Lung (tissue), 12 donors: ENCODE results near the gene CTDSPL. TPM values are rescaled to one million over a fixed set of nuclear protein-coding genes. Genes with fewer than 3 reads are reported as not detected.

ENCODE experiments used
- ATAC-seq: fragments of 200-7000 bp; cut with Tn5 transposase; one replicate; pipeline ENCODE4 v1.9.1; 2020; ENCODE audit warnings: moderate number of reproducible peaks; ENCODE audit not compliant: insufficient read depth, low FRiP score
- DNase-seq, 3 donors: peaks; one replicate each; pipeline ENCODE4 v3.0.0-alpha.2; 2013 to 2017
- H3K27ac ChIP-seq, 2 donors: one replicate each; pipeline ENCODE4 v1.5.1; 2013; ENCODE audit warnings: mild to moderate bottlenecking in 2 of 2, moderate library complexity in 2 of 2, control low read depth in 1 of 2, inconsistent platforms in 1 of 2, low read depth in 1 of 2, low read length in 1 of 2
- H3K27me3 ChIP-seq, 3 donors: one replicate each; pipeline ENCODE4 v1.5.1; 2013; ENCODE audit warnings: low read length in 2 of 3; ENCODE audit not compliant: control insufficient read depth in 3 of 3, insufficient read depth in 3 of 3
- H3K36me3 ChIP-seq, 4 donors: one replicate each; pipeline ENCODE4 v1.5.1; 2013; ENCODE audit warnings: low read length in 4 of 4, mild to moderate bottlenecking in 1 of 4, moderate library complexity in 1 of 4; ENCODE audit not compliant: control insufficient read depth in 4 of 4, insufficient read depth in 4 of 4
- H3K4me1 ChIP-seq, 5 donors: one replicate each; pipeline ENCODE4 v1.5.1; 2013; ENCODE audit warnings: low read length in 5 of 5, mild to moderate bottlenecking in 2 of 5, moderate library complexity in 1 of 5; ENCODE audit not compliant: control insufficient read depth in 5 of 5, insufficient read depth in 5 of 5
- H3K4me3 ChIP-seq: one replicate; pipeline ENCODE4 v1.5.1; 2013; ENCODE audit warnings: mild to moderate bottlenecking, control low read depth, moderate library complexity
- H3K9ac ChIP-seq, 2 donors: one replicate each; pipeline ENCODE4 v1.5.1; 2013; ENCODE audit warnings: low read length in 2 of 2, control low read depth in 1 of 2; ENCODE audit not compliant: insufficient read depth in 1 of 2
- H3K9me3 ChIP-seq, 4 donors: one replicate each; pipeline ENCODE4 v1.5.1; 2013; ENCODE audit warnings: low read length in 3 of 4, mild to moderate bottlenecking in 1 of 4, moderate library complexity in 1 of 4; ENCODE audit not compliant: control insufficient read depth in 4 of 4, insufficient read depth in 3 of 4
- WGBS, 2 donors: extraction: QIAGEN DNeasy Blood & Tissue Kit; methylation state at CpG; one replicate each; pipeline ENCODE4 v1.1.7; 2013; 5-methylcytosine and 5-hydroxymethylcytosine counted together
- polyA plus RNA-seq, 2 donors: library from polyadenylated mRNA; stranded (reverse); fragments of 200-250 nt; gene quantifications; one replicate each; pipeline ENCODE4 v1.2.1, GENCODE V29; 2013
- total RNA-seq, 2 donors: library from RNA; depleted of rRNA in 1 of 2; stranded (reverse); fragments of >200 nt in 1 of 2; gene quantifications; one replicate each; pipeline ENCODE4 v1.2.1, GENCODE V29; 2014 to 2021
- TF ChIP-seq, protein P1 (sequence below): IDR thresholded peaks from 2 replicates; pipeline ENCODE4 v1.5.1; 2012; ENCODE audit warnings: mild to moderate bottlenecking; ENCODE audit errors: control extremely low read depth, extremely low read depth
- donor health status: control.
- donor health status: control.
- donor health status: Bipolar disorder and iron deficiency.
- donor health status: healthy.
- donor health status: DM: yes; HTN: yes; CAD: no.

CTDSPL gene
- total and polyA plus RNA-seq, 4 donors, result 12.5 to 79.1 (median 33.5) TPM

- H3K36me3 ChIP-seq, result peaks cover 0 to 10% (median 4%) of the 10 kb centered on the region in 4 donors
- no peaks in the 10 kb centered on the region for H3K27me3 ChIP-seq
- H3K9ac ChIP-seq, result no peak overlapping the region
- TF ChIP-seq, protein P1, sequence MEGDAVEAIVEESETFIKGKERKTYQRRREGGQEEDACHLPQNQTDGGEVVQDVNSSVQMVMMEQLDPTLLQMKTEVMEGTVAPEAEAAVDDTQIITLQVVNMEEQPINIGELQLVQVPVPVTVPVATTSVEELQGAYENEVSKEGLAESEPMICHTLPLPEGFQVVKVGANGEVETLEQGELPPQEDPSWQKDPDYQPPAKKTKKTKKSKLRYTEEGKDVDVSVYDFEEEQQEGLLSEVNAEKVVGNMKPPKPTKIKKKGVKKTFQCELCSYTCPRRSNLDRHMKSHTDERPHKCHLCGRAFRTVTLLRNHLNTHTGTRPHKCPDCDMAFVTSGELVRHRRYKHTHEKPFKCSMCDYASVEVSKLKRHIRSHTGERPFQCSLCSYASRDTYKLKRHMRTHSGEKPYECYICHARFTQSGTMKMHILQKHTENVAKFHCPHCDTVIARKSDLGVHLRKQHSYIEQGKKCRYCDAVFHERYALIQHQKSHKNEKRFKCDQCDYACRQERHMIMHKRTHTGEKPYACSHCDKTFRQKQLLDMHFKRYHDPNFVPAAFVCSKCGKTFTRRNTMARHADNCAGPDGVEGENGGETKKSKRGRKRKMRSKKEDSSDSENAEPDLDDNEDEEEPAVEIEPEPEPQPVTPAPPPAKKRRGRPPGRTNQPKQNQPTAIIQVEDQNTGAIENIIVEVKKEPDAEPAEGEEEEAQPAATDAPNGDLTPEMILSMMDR, result no peak
- DNase-seq, result no peak
- peaks cover 0 to 2% (median 0%) of the 10 kb centered on the region in 4 donors for H3K9me3 ChIP-seq
- H3K27ac ChIP-seq, result no peak overlapping the region
- WGBS, 2 donors, result 68 to 79% methylated on average over 2 of the region's 2 CpGs
- H3K4me3 ChIP-seq, result no peak overlapping the region
- H3K4me1 ChIP-seq, result peaks cover 0 to 11% (median 4%) of the 10 kb centered on the region in 5 donors
- ATAC-seq, result no peak
These were observed 5.3 kb upstream of the CTDSPL start for GRCh38 chr3:37856381-37856780.

- H3K9ac ChIP-seq, result peak overlapping the region in 1 of 2 donors; percentile 11
- ATAC-seq (no peak), DNase-seq (no peak)
- peaks cover 0 to 10% (median 4%) of the 10 kb centered on the region in 4 donors for H3K36me3 ChIP-seq
- TF ChIP-seq, protein P1, result no peak
- H3K4me1 ChIP-seq, result peaks cover 0 to 20% (median 11%) of the 10 kb centered on the region in 5 donors
- peaks cover 0 to 2% (median 0%) of the 10 kb centered on the region in 4 donors for H3K9me3 ChIP-seq
- H3K27me3 ChIP-seq, result no peaks in the 10 kb centered on the region
- no peak overlapping the region for H3K27ac ChIP-seq
- no peak overlapping the region for H3K4me3 ChIP-seq
These were observed 2.9 kb upstream of the CTDSPL start for GRCh38 chr3:37858742-37859141.

DNA sequence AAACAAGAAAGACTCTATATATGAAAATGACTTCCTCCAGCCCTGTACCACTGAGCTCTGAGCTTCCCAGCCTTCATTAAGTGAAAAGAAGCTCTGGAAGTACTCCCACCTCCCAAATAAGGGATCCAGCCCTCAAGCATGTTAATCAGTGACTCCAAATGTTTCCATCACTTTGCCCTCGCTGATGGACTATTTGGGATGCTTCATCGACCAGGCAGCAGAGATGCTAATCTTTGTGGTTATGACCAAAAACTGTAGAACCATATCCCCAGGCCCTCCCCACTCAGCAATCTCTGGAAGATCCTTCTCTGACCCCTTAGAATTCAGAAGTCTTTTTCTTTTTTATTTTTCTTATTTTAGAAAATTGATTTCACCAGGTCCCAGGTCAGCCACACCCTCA, 2.3 kb upstream of the CTDSPL start:
- no peak overlapping the region for H3K9ac ChIP-seq
- H3K4me3 ChIP-seq, result no peak overlapping the region
- H3K27me3 ChIP-seq, result no peaks in the 10 kb centered on the region
- peaks cover 0 to 10% (median 4%) of the 10 kb centered on the region in 4 donors for H3K36me3 ChIP-seq
- H3K27ac ChIP-seq, result no peak overlapping the region
- ATAC-seq (no peak), DNase-seq (no peak)
- TF ChIP-seq, protein P1, result no peak
- 57 to 73% methylated on average over 2 of the region's 2 CpGs for WGBS, 2 donors
- H3K4me1 ChIP-seq, result peaks cover 0 to 26% (median 13%) of the 10 kb centered on the region in 5 donors
- peaks cover 0 to 2% (median 0%) of the 10 kb centered on the region in 4 donors for H3K9me3 ChIP-seq

- Histone ChIP-seq H3K4me1 (peaks cover 0 to 28% (median 13%) of the 10 kb centered on the region in 5 donors), H3K36me3 (peaks cover 0 to 10% (median 4%) of the 10 kb centered on the region in 4 donors), H3K4me3 (no peak overlapping the region), H3K27me3 (no peaks in the 10 kb centered on the region), H3K9ac (no peak overlapping the region), H3K27ac (peak overlapping the region; percentile 62 to 78), H3K9me3 (peaks cover 0 to 2% (median 0%) of the 10 kb centered on the region in 4 donors)
- WGBS, 2 donors, result 82 to 86% methylated on average over 6 of the region's 6 CpGs
- no peak for DNase-seq
- no peak for ATAC-seq
- TF ChIP-seq, protein P1, result no peak
These were observed 1.8 kb upstream of the CTDSPL start for GRCh38 chr3:37859908-37860199.
